GM12801 (cell line): ENCODE measurements around the gene WDR70.

Source experiments
- TF ChIP-seq, protein P1 (sequence below): IDR thresholded peaks from one replicate; pipeline ENCODE4 v1.5.1; 2011; ENCODE audit warnings: control low read depth; ENCODE audit not compliant: insufficient read length; ENCODE audit errors: extremely low read depth

Gene WDR70

GRCh38 chr5:37554938-37555337 is 175.8 kb downstream of the WDR70 start:
- TF ChIP-seq, protein P1, sequence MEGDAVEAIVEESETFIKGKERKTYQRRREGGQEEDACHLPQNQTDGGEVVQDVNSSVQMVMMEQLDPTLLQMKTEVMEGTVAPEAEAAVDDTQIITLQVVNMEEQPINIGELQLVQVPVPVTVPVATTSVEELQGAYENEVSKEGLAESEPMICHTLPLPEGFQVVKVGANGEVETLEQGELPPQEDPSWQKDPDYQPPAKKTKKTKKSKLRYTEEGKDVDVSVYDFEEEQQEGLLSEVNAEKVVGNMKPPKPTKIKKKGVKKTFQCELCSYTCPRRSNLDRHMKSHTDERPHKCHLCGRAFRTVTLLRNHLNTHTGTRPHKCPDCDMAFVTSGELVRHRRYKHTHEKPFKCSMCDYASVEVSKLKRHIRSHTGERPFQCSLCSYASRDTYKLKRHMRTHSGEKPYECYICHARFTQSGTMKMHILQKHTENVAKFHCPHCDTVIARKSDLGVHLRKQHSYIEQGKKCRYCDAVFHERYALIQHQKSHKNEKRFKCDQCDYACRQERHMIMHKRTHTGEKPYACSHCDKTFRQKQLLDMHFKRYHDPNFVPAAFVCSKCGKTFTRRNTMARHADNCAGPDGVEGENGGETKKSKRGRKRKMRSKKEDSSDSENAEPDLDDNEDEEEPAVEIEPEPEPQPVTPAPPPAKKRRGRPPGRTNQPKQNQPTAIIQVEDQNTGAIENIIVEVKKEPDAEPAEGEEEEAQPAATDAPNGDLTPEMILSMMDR: no peak

DNA sequence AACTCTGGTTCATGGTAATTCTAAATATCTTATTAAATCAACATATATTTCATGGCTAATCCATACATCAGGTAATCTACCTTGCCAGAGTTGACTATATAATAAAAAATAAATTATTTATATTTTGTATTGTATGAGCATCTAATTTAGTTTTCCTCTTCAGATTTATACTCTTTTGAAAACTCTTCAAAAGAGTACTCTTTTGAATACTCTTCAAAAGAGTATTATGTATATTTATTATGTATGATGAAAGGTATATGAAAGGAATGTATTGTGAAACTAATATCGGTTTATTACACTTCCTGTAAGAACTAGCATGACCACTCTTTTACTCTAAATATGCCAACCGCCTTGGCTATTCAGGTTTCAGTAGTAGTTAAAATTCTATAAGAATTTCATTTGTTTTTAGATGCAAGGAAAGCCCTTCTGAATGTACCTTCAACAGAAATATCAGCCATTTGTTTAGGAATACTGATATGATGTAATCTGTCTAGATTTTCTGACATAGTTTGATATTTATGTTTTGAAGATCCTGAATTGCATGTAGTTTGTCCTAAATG is 178.7 kb downstream of the WDR70 start:
- TF ChIP-seq, protein P1: no peak

- TF ChIP-seq, protein P1: no peak
Measured at GRCh38 chr5:37565062-37565670, 186.0 kb downstream of the WDR70 start.

DNA sequence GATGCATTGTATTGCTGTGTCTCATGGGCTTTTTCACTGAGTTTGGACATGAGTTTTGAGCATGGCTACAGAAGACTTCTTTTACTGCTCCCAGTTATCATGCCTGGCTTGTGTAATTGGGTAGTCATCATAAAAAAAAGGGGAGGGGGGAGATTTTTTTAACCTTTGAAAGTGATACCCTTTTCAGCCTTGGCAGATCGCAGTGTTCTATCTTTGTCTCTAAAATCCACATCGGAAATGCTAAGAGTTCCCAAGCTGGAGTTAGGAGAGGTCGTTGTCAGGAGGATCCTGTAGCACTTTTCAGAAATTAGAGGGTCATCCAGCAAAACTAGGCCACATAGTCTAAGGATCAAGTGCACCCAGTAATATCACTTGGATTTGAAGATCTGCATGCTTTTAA is 188.4 kb downstream of the WDR70 start:
- TF ChIP-seq, protein P1: no peak

DNA sequence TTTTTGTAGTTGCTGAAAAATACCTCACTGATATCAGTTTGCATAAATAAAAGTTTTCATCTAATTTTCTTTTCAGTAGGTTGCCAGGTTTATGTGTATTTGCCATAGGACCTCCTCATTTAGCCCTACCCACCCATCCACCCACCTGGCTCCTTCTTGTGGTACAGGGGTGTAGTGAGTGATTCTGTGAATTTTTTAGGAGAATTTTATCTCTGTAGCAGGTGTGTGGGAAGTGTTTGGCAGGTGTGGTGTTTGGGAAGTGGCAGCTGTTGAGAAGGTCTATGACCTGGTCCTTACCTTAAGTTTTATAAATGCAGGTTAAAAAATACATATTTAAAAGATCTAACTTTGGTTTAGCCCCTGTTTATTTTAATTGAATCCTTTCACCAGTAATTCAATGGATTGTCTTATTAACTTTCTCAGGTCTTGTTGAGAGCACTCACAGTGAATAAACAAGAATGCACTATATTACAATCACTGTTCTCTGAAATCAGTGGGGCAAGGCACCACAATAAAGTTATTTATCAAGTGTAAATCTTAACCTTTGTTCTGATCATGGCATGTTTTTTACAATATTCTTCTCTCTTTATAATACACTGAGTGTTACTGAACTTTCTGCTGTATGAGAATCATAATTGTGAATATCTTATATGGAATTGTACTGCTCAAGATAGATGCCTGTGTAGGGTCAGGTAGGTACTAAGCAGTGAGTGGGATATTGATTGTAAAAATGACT is 189.1 kb downstream of the WDR70 start:
- TF ChIP-seq, protein P1: no peak

- TF ChIP-seq, protein P1: no peak
Measured at GRCh38 chr5:37568893-37569292, 189.8 kb downstream of the WDR70 start.

DNA sequence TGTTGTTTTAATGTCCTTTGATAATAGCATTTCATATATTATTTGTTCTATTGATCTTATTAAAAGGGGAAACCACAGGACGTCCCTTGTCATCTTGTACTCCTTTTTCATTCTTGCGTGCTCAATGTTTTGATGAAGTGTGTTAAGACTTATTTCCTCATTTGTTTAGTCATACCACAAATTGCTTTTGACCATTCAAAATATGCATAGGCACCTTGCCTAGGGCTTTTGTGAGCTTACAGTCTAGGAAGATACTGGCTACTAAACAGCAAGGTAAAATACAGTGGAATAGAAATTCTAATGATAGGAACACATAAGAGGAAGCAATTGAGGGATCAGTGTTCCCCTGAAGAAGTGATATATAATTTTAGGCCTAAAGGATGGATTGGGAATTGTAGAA is 190.3 kb downstream of the WDR70 start:
- TF ChIP-seq, protein P1: no peak
